Immature natural killer cell (primary cell): ENCODE measurements around the gene BPGM. TPM values are rescaled to one million over a fixed set of nuclear protein-coding genes. Genes with fewer than 3 reads are reported as not detected.

ENCODE experiments used
- DNase-seq, 3 donors: peaks; one replicate each; pipeline ENCODE4 v3.0.0; 2022; ENCODE audit warnings: mixed read lengths in 1 of 3
- H3K27ac Mint-ChIP-seq, 6 donors: one replicate each; pipeline ENCODE4 v1.8.0; 2020; ENCODE audit warnings: mixed read lengths in 6 of 6, mild to moderate bottlenecking in 5 of 6, inconsistent platforms in 4 of 6, moderate library complexity in 3 of 6
- H3K27me3 Mint-ChIP-seq, 3 donors: one replicate each; pipeline ENCODE4 v1.8.0; 2020 to 2021; ENCODE audit warnings: low read depth in 3 of 3, mild to moderate bottlenecking in 3 of 3, mixed read lengths in 3 of 3, moderate library complexity in 3 of 3, inconsistent platforms in 1 of 3
- H3K36me3 Mint-ChIP-seq, 3 donors: one replicate each; pipeline ENCODE4 v1.8.0; 2020; ENCODE audit warnings: mixed read lengths in 3 of 3, inconsistent platforms in 2 of 3, mild to moderate bottlenecking in 2 of 3
- H3K4me1 Mint-ChIP-seq, 2 donors: one replicate each; pipeline ENCODE4 v1.8.0; 2020; ENCODE audit warnings: inconsistent platforms in 2 of 2, mild to moderate bottlenecking in 2 of 2, mixed read lengths in 2 of 2, moderate library complexity in 1 of 2
- H3K4me3 Mint-ChIP-seq, 5 donors: one replicate each; pipeline ENCODE4 v1.8.0; 2020; ENCODE audit warnings: mild to moderate bottlenecking in 5 of 5, mixed read lengths in 5 of 5, inconsistent platforms in 3 of 5, moderate library complexity in 3 of 5
- H3K9me3 Mint-ChIP-seq, 6 donors: one replicate each; pipeline ENCODE4 v1.8.0; 2020; ENCODE audit warnings: mild to moderate bottlenecking in 6 of 6, mixed read lengths in 6 of 6, inconsistent platforms in 4 of 6, moderate library complexity in 3 of 6
- polyA plus RNA-seq, 3 donors: library from polyadenylated mRNA; unstranded; fragments of 300-500 nt; fragmentation: Illumina TruSeq; gene quantifications; one replicate each; pipeline ENCODE4 v1.2.3, GENCODE V29; 2021

BPGM gene
- polyA plus RNA-seq: 10 to 100 TPM; 58.3 to 71.3 (median 59.5) TPM

DNA sequence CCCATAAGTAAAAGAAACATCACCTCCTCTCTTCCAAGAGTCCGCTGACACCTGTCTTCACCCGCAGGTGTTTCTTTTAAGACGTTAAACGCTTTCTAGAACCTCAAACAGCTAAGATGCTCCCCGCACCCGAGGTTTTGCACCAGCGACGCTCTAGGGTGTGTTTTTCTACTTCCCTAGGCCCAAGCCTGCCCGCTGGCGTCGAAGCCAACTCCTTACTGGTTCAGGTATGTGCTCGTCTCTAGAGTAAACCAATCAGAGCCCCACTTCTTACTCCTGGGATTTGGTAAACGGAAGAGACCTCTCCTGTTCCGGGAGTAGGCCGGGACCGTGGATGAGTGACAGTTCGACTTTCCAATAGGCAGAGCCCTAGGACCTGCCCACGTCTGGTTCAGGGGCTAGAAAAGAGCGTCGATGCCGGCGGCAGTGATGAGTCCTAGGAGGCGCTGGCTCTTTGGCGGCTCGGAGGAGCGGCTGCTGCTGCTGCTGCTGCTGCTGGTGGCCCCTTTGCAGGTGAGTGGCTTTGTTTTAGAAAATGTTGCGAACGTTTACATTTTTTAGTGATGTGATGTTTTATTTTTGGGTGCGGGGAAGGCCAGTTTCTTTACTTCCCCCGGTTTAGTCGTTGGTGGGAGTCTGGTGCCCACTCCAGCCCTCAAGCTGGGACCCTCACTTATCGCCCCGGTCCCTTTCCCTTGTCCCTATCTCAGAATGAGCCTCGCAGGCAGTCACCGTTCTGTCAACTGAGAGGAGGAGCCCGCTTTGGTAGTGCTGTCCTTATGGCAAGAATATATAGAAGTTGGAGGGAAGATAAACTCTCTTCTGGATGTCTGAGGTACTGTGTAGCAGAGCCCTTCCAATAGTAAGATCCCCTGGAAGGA lies at the start of gene BPGM:
Gene BPGM (plus strand): TSS at position 429 of the 881 bp plus-strand sequence. CDS start 14,655 bp downstream, outside the sequence.
- peaks cover 45 to 53% of the 10 kb centered on the region in 2 donors for H3K4me1 Mint-ChIP-seq
- peak within 1 kb of the TSS in 1 of 5 donors; percentile 75 for H3K4me3 Mint-ChIP-seq
- H3K27ac Mint-ChIP-seq: no peak within 1 kb of the TSS
- H3K36me3 Mint-ChIP-seq: no peaks in the 10 kb centered on the region
- H3K9me3 Mint-ChIP-seq: no peaks in the 10 kb centered on the region
- peaks cover 0 to 2% (median 2%) of the 10 kb centered on the region in 3 donors for H3K27me3 Mint-ChIP-seq
- peak; percentile 98 to 99 (median 98) for DNase-seq

- H3K27ac Mint-ChIP-seq: no peak overlapping the region
- H3K4me1 Mint-ChIP-seq: no peaks in the 10 kb centered on the region
- H3K9me3 Mint-ChIP-seq: no peaks in the 10 kb centered on the region
- H3K27me3 Mint-ChIP-seq: peaks cover 3 to 10% (median 6%) of the 10 kb centered on the region in 3 donors
- H3K36me3 Mint-ChIP-seq: no peaks in the 10 kb centered on the region
- no peak for DNase-seq
- no peak overlapping the region for H3K4me3 Mint-ChIP-seq
These were observed 47.3 kb upstream of the BPGM start for GRCh38 chr7:134599371-134599770.

DNA sequence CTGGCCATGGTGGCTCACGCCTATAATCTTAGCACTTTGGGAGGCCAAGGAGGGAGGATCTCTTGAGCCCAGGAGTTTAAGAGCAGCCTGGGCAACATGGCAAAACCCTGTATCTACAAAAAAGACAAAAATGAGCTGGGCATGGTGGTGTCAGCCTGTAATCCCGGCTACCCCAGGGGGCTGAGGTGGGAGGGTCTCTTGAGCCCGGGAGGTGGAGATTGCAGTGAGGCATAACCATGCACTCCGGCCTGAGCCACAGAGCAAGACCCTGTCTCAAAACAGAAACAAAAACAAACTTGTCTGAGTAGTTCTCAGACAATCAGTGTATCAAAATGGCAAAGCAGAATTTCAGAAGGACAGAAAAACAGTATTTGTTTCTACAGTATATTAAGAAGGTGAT lies 45.2 kb upstream of the BPGM start:
- peaks cover 1 to 3% of the 10 kb centered on the region in 2 donors for H3K4me1 Mint-ChIP-seq
- H3K4me3 Mint-ChIP-seq: no peak overlapping the region
- H3K36me3 Mint-ChIP-seq: no peaks in the 10 kb centered on the region
- H3K27ac Mint-ChIP-seq: no peak overlapping the region
- DNase-seq: no peak
- peaks cover 2 to 11% (median 6%) of the 10 kb centered on the region in 3 donors for H3K27me3 Mint-ChIP-seq
- H3K9me3 Mint-ChIP-seq: no peaks in the 10 kb centered on the region

DNA sequence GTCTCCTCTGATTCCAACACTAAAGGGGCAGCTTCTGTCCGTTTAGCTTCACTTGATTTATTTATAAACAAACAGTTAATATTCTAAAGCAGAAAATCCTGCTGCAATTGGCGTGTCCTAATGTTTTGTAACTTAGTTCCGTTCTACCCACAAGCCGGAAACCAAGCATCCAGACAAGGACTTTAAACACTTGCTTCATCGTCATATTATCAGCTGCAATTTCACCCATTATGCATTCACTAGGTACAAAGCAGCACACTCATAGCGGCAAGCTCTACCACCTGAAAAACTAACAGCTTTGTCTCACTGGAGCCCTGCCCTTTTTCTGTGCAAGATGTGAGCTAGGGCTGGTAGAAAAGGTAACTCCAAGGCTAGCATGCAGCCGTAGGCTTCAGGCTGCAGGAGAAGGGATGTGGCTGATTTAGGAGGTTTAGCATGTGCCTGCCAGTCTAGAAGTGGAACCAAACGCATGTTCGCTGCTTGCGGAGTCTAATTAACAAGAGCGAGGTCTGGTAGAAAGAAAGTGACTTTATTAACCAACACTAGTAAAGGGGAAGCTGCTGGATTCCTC lies 43.7 kb upstream of the BPGM start:
- Mint-ChIP-seq H3K27ac (no peak overlapping the region), H3K4me3 (no peak overlapping the region)

DNA sequence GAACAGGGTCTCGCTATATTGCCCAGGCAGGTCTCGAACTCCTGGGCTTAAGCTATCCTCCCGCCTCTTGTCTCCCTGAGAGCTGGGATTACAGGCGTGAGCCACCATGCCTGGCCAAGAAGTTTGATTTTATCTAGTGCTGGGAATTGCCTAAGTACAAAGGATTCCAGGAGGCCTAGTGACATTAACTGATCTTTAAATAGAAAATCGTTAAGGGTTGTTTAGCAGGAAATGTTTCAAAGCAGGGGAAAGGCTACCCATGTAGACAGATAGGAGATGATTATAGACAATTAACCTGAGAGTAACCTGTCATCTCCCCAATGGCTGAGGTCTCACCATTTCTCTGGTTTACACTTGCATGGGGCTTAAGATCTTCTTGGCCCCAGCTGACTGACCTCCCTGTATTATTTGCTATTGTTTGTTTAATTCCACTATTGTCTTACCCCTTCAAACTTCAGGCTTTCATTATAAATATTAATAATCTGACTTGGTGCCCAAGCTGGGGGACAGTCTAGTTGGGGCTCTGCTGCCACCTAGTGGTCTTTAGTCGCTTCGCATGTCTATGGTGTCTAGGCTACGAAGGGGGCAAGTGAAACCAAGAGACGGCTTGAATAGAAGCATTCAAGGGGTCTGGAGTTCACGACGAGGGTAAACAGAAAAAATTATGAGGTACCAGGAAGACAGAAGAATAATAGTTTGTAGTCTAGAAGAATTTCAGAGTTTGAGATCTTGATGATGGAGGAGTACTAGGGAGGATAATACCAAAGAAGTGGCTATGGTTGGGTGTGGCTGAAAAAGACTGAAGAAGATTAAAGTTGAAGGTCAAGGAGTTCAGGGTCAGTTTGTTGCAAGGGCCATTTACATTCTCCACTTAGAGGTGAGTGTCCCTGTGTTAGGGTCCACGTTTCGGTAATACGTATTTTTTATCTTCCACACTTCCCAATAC lies 40.4 kb upstream of the BPGM start:
- Mint-ChIP-seq H3K36me3 (no peaks in the 10 kb centered on the region), H3K4me3 (peak overlapping the region; percentile 43 to 78 (median 58)), H3K4me1 (peaks cover 2 to 5% of the 10 kb centered on the region in 2 donors), H3K27me3 (peaks cover 0 to 15% (median 2%) of the 10 kb centered on the region in 3 donors), H3K27ac (no peak overlapping the region), H3K9me3 (no peaks in the 10 kb centered on the region)
- peak; percentile 38 to 59 (median 56) for DNase-seq

More for the DNA sequence above, 43.7 kb upstream of the BPGM start:
- no peaks in the 10 kb centered on the region for H3K9me3 Mint-ChIP-seq
- no peak for DNase-seq
- H3K27me3 Mint-ChIP-seq: peaks cover 2 to 19% (median 2%) of the 10 kb centered on the region in 3 donors
- H3K4me1 Mint-ChIP-seq: peaks cover 2 to 5% of the 10 kb centered on the region in 2 donors
- H3K36me3 Mint-ChIP-seq: no peaks in the 10 kb centered on the region

- peaks cover 0 to under 1% of the 10 kb centered on the region in 2 donors for H3K4me1 Mint-ChIP-seq
- H3K27ac Mint-ChIP-seq: no peak overlapping the region
- no peak for DNase-seq
- H3K4me3 Mint-ChIP-seq: no peak overlapping the region
- H3K27me3 Mint-ChIP-seq: peaks cover 3 to 9% (median 4%) of the 10 kb centered on the region in 3 donors
- no peaks in the 10 kb centered on the region for H3K9me3 Mint-ChIP-seq
- no peaks in the 10 kb centered on the region for H3K36me3 Mint-ChIP-seq
These were observed 35.0 kb upstream of the BPGM start for GRCh38 chr7:134611611-134612151.

DNA sequence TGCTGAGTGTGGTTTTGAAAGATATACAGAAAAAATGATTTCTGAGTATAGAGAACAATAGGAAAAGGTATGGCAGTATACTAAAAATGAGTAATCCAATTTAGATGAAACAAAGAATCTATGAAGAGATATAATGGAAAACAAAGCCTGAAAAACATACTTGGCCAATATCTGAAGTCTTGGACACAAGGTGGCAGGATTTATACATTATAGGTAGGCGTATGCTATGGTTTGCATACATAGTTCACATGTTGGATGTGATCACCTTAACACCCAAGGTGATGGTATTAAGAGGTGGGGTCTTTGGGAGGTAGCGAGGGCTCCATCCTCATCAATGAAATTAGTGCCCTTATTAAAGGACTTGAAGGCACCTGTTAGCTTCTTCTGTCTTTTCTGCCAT lies 34.5 kb upstream of the BPGM start:
- no peaks in the 10 kb centered on the region for H3K36me3 Mint-ChIP-seq
- no peak overlapping the region for H3K27ac Mint-ChIP-seq
- H3K27me3 Mint-ChIP-seq: peaks cover 4 to 7% (median 6%) of the 10 kb centered on the region in 3 donors
- no peaks in the 10 kb centered on the region for H3K9me3 Mint-ChIP-seq
- DNase-seq: no peak
- no peak overlapping the region for H3K4me3 Mint-ChIP-seq
- H3K4me1 Mint-ChIP-seq: no peaks in the 10 kb centered on the region

GRCh38 chr7:134613623-134614347 lies 32.9 kb upstream of the BPGM start:
- H3K4me3 Mint-ChIP-seq: no peak overlapping the region
- no peaks in the 10 kb centered on the region for H3K36me3 Mint-ChIP-seq
- no peaks in the 10 kb centered on the region for H3K9me3 Mint-ChIP-seq
- H3K27me3 Mint-ChIP-seq: peaks cover 3 to 6% (median 4%) of the 10 kb centered on the region in 3 donors
- no peak overlapping the region for H3K27ac Mint-ChIP-seq
- no peaks in the 10 kb centered on the region for H3K4me1 Mint-ChIP-seq
- no peak for DNase-seq

GRCh38 chr7:134616611-134617010 lies 30.0 kb upstream of the BPGM start:
- no peaks in the 10 kb centered on the region for H3K9me3 Mint-ChIP-seq
- H3K27me3 Mint-ChIP-seq: peaks cover 4 to 9% (median 6%) of the 10 kb centered on the region in 3 donors
- DNase-seq: no peak
- H3K36me3 Mint-ChIP-seq: no peaks in the 10 kb centered on the region
- no peaks in the 10 kb centered on the region for H3K4me1 Mint-ChIP-seq
- H3K27ac Mint-ChIP-seq: no peak overlapping the region
- H3K4me3 Mint-ChIP-seq: no peak overlapping the region

DNA sequence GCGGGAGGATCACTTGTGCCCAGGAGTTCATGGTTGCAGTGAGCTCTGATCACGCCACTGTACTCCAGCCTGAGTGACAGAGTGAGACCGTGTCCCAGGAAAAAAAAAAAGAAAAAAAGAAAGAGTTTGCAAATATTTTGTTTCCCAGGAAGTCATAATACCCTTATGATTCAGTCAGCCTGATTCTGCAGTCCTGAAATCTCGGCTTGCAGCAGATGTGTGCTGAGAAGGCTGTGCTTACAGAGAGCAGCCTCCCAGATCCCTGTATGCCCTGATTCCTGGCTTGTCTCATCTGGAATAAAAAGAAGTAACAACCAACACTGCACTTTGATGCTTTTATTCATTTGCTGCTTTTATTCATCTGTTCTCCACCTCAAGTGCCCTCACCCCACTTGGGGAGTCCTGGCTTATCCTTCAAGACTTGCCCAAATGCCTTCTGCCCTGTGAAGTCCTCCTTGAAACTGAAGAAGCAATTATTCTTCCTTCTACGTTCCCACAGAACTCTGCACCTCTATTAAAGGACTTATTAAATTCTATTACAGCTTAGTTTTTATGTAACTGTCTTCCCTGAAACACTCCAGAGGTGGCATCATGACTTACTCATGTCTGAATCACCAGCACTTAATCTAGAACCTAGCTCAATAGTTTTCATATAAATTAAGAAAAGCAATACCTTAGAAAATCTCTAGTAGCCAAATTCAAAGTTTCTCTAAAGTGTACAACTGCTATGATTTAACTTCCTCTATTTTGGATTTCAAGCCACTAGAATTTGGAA lies 27.7 kb upstream of the BPGM start:
- no peak for DNase-seq
- no peaks in the 10 kb centered on the region for H3K36me3 Mint-ChIP-seq
- H3K9me3 Mint-ChIP-seq: no peaks in the 10 kb centered on the region
- H3K27ac Mint-ChIP-seq: no peak overlapping the region
- no peaks in the 10 kb centered on the region for H3K4me1 Mint-ChIP-seq
- peaks cover 6 to 11% (median 6%) of the 10 kb centered on the region in 3 donors for H3K27me3 Mint-ChIP-seq
- no peak overlapping the region for H3K4me3 Mint-ChIP-seq

GRCh38 chr7:134619627-134620331 lies 26.9 kb upstream of the BPGM start:
- Mint-ChIP-seq H3K27me3 (peaks cover 9 to 12% (median 11%) of the 10 kb centered on the region in 3 donors), H3K4me1 (no peaks in the 10 kb centered on the region), H3K36me3 (no peaks in the 10 kb centered on the region), H3K9me3 (no peaks in the 10 kb centered on the region), H3K27ac (no peak overlapping the region), H3K4me3 (no peak overlapping the region)
- DNase-seq: no peak
